HG03442 (cell line): ENCODE measurements around the gene SKOR1.

ENCODE experiments used
- ATAC-seq: cut with Tn5 transposase; IDR thresholded peaks from one replicate; pipeline ENCODE4 v1.9.1; 2021; ENCODE audit warnings: mild to moderate bottlenecking, moderate library complexity; ENCODE audit not compliant: unreplicated experiment

The SKOR1 gene

DNA sequence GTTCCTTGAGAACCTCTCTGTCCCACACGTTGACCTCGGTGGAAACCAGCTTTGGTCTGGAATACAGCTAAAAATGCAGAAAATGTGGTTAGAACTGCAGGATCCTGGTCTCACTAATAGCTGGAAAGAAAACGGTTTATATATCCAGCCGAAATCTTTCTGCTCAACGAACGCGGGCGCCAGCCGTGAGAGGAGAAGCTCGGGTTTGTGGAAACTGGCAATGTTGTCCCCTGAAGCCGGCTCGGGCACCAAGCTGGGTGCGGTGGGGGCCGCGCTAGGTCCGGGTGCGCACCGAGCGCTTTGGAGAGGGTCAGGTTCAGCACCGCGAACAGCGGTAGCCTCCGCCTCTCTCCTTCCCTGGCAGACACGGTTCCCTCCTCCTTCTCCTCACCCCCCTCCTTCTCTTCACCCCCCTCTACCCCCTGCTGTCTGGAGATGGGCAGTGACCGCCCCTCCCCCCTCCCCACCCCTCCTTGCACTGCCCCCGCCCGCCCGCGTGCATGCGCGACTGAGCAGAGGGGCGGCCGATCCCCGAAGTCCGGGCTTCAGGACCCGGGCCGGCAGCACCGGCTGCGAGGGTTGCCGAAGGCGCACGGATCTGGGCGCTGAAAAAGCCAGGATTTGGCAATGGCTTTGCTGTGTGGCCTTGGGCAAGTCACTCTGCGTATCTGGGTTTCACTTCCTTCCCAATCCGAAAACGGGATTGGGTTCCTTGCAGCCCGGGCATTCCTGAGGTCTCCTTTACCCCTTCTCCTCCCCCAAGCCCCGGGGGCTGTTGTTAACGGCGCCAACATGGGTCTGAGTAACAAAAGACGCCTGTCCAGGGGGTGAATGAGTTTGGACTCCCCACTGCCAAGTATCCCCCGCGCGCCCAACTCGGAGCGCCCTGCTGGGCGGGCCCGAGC is at the start of gene SKOR1:
Gene SKOR1 (plus strand): TSS at position 534 of the 905 bp plus-strand sequence. CDS start 94 bp downstream, at position 628.
- no peak for ATAC-seq

- no peak for ATAC-seq
These were observed 49.3 kb upstream of the SKOR1 start for GRCh38 chr15:67775998-67776397.

- ATAC-seq: no peak
These were observed 48.7 kb upstream of the SKOR1 start for GRCh38 chr15:67776600-67776999.

DNA sequence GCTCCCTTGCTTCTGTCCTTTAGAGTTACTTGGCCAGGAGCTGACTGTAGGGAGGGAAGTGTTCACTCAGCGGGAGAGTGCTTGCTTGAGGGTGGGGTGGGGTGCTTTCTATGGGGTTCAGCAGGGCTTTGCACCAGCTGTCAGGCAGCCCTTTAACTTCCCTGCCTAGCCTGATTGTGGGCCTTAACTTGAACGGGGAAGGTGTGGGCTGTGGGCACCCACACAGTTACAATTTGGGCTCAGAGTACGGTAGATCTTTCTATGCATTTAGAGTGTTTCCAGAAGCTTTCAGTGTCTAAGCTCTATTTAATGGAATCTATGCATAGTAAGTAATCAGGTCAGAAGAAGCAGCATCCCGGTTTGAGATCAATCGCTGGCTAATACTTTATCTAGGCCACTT is 48.2 kb upstream of the SKOR1 start:
- ATAC-seq: no peak

DNA sequence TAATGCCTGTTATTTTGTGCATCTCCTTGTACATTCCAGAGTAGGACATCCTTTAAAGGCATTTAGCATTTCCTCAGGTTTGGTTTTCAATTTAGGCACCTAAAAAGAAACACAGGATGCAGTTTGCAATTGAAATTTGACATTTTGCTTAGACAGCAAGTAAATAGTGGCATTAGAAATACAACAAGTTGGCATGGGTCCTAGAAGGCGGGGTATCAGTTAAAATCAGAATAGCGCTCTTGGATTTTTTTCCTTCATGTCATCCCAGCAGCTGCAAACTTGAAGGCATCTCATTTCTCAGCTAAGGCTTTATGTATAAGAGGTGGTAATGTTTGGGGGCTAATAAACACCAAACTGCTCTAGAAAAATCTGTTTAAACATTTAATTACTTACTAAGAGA is 47.5 kb upstream of the SKOR1 start:
- ATAC-seq: no peak

DNA sequence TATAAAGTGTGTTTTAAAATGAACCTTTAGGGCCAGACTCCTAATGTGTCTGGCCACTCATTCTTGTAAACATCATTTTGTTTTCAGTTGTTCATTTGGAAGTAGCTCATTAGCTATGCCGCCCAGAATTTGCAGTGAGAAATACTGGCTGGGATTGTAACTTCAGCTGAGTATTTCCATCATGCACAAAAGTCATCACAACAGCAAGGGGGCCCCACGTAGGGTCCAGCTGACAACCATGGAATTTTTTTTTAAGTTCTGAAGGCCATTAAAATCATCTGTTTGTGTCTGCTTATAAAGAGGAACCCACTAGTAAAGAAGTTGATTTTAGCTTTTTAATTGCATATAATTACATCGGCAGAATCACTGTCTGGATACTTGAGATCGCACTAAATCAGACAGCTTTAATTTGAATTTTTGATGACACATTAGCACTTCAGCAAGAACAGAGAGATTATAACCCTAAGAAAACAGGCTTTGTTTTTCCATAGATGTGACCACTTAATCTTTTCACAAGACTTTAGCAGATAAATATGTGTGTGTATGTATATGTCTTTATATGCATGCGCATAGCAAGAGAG is 46.3 kb upstream of the SKOR1 start:
- no peak for ATAC-seq

DNA sequence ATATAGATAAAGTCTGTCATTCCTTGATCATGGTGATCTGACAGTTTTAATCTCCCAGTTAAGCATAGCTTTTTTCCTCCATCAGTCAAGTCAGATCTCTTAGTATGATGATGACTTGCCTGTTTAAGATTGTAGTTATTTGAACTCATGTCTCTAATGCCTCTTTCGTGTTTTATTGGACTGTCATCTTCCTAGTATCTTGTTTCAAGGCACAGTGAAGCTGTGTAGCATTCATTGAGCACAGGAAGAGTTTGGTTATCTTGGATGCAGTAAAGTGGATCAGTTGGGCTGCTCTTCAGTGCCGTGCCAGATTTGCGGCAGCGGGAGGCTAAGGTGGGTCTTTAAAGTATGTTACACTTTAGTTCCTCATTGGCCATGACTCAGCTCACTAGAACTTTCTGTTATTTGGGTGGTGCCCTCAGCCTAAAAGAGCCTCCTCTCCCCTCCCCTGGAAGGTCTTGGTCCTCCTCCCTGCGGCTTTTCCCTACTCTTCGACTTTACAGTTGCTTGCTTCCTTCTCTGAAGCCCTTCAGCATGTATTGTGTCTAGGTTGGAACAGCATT is 45.7 kb upstream of the SKOR1 start:
- ATAC-seq: no peak

- ATAC-seq: no peak
These were observed 44.2 kb upstream of the SKOR1 start for GRCh38 chr15:67781061-67781460.

DNA sequence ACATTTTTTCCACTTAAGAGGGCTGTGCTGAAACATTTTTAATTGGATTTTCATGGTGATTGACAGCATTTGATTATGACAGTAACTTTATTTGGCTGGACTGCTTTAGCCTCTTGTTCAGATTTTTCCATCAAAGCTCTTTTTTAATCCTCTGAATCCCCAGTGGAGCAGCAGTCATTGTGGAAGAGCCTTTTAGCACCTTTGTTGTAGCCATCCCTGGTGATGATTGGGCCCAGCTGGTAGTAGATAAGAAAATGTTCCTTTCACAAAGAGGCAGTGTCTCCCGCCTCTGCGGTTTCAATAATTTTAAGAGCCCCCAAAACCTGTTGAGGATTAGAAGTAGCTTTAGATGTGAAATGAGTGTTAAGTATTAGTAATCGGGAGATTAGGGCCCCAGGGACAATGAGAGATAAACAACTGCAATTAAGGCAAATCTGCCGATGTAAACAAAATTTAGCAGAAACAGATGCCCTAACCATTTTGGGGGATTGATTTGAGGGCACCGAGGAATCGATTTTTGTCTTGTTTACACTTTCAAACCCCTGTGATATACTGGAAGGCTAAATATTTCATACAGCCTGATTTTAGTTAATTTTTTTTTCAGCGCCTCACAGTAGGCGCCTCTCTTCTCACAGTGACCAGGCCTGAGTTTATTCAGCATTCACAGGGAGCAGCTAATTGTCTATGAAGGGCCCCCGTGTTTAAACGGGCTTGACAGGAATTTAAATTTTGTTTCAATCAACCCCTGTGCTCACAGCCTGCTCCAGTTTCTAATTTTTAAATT is 43.2 kb upstream of the SKOR1 start:
- ATAC-seq: no peak

DNA sequence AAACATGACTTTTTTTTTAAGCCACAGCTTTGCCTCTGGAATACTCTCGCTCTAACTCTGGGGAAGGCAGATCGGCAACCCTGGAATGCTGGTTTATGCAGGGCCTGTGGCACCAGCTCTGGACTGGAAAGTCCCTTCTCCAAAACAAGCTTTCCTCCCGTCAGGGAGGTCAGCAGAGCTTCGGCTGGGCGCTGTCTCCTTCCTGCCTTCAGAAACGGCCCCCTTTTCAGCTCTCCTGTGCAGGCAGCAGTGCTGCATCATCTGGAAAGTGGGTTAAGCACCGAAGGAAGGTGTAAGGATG is 42.7 kb upstream of the SKOR1 start:
- ATAC-seq: no peak

GRCh38 chr15:67783303-67783702 is 42.0 kb upstream of the SKOR1 start:
- peak; percentile 56 for ATAC-seq

DNA sequence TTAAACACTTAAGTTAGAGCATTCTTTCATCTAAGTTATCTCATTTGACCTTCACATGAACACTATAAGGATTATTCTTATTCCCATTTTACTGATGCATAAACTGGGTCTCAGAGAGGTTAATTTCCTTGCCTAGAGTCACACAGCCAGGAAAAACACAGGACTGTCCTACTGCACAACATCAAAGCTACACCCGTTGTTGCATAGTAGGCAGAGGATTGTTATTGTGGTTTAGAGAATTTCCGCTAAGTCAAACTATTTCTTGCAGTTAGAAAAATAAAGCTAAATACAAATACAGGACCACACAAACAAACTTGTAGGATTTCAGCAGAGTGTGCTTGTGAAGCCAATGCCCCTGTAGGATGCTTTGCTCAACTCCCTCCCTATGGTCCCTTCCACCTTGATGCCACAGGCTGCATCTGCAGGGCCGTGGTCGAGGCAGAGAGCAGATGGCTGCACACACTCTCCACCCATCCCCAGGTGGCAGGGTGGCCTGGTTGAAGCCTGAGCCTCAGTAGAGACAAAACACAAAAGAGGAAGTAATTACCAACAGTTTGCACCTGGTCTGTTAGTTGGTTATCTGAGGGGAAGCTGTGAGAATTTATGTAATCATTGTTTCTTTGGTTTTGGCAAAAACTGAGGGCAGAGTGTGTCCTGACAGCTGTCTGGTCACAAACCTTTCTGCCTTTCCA is 41.1 kb upstream of the SKOR1 start:
- ATAC-seq: peak; percentile 82

DNA sequence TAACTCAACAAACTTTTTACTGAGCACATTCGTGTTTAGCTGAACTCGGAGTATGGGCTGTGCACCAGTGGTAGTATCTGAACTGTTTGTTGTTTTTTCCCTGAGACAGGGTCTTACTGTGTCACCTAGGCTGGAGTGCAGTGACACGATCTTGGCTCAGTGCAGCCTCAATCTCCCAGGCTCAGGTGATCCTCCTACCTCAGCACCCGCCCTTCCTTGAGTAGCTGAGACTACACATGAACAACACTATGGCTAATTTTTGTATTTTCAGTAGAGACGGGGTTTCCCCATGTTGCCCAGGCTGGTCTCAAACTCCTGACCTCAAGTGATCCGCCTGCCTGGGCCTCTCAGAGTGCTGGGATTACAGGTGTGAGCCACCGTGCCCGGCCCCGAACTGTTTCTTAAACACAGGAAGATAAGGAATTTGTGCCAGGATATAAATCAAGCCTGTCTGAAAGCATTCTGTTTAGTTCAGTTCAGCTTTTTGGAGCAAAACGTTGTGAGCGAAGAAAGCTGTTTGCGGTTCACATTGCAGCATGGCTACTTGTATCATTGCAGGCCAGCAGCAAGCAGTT is 40.4 kb upstream of the SKOR1 start:
- peak; percentile 5 for ATAC-seq

DNA sequence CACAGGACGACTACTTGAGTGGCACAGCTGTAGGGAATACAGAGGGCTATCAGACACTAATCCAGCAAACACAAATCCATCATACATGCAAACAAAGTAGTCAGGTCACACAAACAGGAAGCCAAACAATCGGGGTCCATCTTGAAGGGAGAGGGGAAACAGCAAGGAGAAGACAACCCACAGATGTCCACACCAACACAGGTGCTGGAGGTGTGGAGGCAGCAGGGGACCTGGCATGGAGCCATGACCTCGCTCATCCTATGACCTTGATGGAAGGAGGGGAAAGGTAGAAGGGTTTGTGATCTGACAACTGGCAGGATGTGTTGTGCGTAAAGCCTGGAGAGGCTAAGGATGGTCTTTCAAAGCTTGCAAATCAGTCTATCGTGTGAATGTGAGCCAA is 39.9 kb upstream of the SKOR1 start:
- ATAC-seq: no peak

GRCh38 chr15:67786646-67787045 is 38.7 kb upstream of the SKOR1 start:
- ATAC-seq: no peak

- no peak for ATAC-seq
These were observed 36.3 kb upstream of the SKOR1 start for GRCh38 chr15:67788986-67789385.

DNA sequence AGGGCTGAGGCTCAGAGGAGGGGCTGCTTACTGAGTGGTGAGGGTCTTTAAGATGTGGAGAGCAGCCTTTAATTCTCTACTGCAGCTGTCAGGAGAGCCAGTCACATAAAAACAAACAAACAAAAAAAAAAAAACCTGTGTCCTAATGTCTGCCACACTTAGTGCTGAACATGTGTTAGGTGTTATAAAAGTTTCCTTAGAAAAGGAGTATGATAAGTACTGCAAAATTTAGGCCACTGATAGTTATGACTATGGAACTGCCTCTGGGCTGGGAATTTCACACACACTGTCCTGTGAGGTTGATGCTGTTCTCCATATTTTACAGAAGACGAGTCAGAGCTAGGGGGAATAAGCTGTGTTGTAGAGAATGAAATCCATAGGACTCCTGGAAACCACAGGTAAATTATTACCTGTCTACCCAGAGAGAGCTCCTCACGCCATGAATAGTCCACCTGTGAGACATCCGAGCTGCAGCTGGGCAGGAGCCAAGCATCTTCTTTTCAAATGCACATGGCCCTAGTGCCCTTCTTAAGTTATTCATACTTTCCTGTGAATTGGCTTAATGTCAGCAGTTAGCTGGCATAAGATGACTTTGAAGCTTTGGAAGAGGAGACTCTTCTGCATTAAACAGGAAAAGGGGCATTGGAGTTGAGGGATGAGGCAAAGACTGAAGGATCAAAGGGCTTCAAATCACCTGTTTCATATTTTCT is 34.5 kb upstream of the SKOR1 start:
- no peak for ATAC-seq

- ATAC-seq: no peak
These were observed 32.9 kb upstream of the SKOR1 start for GRCh38 chr15:67792250-67792942.

GRCh38 chr15:67794832-67795574 is 30.3 kb upstream of the SKOR1 start:
- ATAC-seq: no peak
